GM23248 (cell line): ENCODE data around the gene PDSS2.

Experiments used
- EZH2 ChIP-seq: fragments of 200-600 bp; sonication (generic); IDR thresholded peaks from 2 replicates; pipeline ENCODE4 v1.6.1; 2018; ENCODE audit warnings: antibody characterized with exemption, mild to moderate bottlenecking; ENCODE audit not compliant: insufficient read depth, poor library complexity, severe bottlenecking
- EZH2phosphoT487 ChIP-seq: fragments of 200-600 bp; sonication (generic); IDR thresholded peaks from 2 replicates; pipeline ENCODE4 v1.6.1; 2018; ENCODE audit warnings: antibody characterized with exemption, moderate library complexity, mild to moderate bottlenecking, low read depth; ENCODE audit not compliant: insufficient read depth

DNA sequence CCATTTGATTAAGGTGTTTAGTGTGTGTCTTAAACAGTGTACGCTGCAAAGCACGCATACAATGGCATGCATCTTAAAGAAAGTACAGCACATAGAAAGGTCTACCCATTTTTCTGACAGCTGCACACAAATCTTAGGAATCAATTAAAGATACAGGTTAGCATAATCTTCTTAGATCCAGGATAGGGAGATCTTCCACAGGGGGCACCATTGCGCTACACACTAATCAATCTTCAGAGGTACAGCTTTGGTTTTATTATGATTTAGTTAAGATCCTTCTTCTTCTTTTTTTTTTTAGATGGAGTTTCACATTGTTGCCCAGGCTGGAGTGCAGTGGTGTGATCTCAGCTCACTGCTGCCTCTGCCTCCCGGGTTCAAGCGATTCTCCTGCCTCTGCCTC is 280.4 kb downstream of the PDSS2 start:
- TF ChIP-seq EZH2: no peak
- no peak for TF ChIP-seq EZH2phosphoT487
